SU-DHL-6 (cell line): Measurements from ENCODE around the gene DDAH2.
A peak's percentile ranks its signal among the peaks of the same experiment; 100 is the strongest.

Source experiments
- H2AFZ ChIP-seq: fragments of 200-600 bp; sonication (generic); 2 replicates; pipeline ENCODE4 v1.6.1; 2014; ENCODE audit warnings: low read depth, mild to moderate bottlenecking, moderate library complexity, mixed read lengths, antibody characterized with exemption, low read length; ENCODE audit not compliant: severe bottlenecking
- H3F3A ChIP-seq: fragments of 200-600 bp; shearing (Covaris generic); 2 replicates; pipeline ENCODE4 v1.6.0; 2016; ENCODE audit warnings: antibody characterized with exemption, mild to moderate bottlenecking; ENCODE audit not compliant: insufficient read depth
- H3K27ac ChIP-seq: fragments of 200-600 bp; sonication (generic); 2 replicates; pipeline ENCODE4 v1.5.1; 2016; ENCODE audit warnings: low read depth, mild to moderate bottlenecking, low read length, moderate library complexity, mixed read lengths
- H3K27me3 ChIP-seq: fragments of 200-600 bp; sonication (generic), shearing (Covaris generic); 2 replicates; pipeline ENCODE4 v1.6.0; 2014; ENCODE audit warnings: mild to moderate bottlenecking, low read length
- H3K36me3 ChIP-seq: fragments of 200-600 bp; sonication (generic); 2 replicates; pipeline ENCODE4 v1.6.1; 2014; ENCODE audit warnings: mild to moderate bottlenecking, low read length, mixed read lengths
- H3K4me2 ChIP-seq: fragments of 300-600, 200-600 bp; shearing (Covaris generic), sonication (generic); 2 replicates; pipeline ENCODE4 v1.6.0; 2014; ENCODE audit warnings: low read length, low read depth, mild to moderate bottlenecking; ENCODE audit not compliant: poor library complexity, severe bottlenecking
- H3K4me3 ChIP-seq: fragments of 200-600 bp; sonication (generic); 2 replicates; pipeline ENCODE4 v1.5.1; 2014; ENCODE audit warnings: antibody characterized with exemption, low read length, mild to moderate bottlenecking, mixed read lengths; ENCODE audit not compliant: insufficient read depth, poor library complexity, severe bottlenecking
- H3K79me2 ChIP-seq: fragments of 200-600 bp; sonication (generic); 2 replicates; pipeline ENCODE4 v1.6.1; 2014; ENCODE audit warnings: mild to moderate bottlenecking, low read length, moderate library complexity; ENCODE audit not compliant: insufficient read depth
- H3K9ac ChIP-seq: fragments of 200-600 bp; sonication (generic); 2 replicates; pipeline ENCODE4 v1.7.0; 2014; ENCODE audit warnings: mild to moderate bottlenecking, low read length
- H3K9me2 ChIP-seq: fragments of 200-600 bp; sonication (generic); replicated peaks from 2 replicates; pipeline ENCODE4 v1.6.1; 2014; ENCODE audit warnings: low read length; ENCODE audit not compliant: insufficient read depth
- H3K9me3 ChIP-seq: fragments of 200-600 bp; sonication (generic); 2 replicates; pipeline ENCODE4 v1.6.1; 2014; ENCODE audit warnings: low read length, mixed read lengths; ENCODE audit not compliant: insufficient read depth
- H4K20me1 ChIP-seq: fragments of 200-600 bp; sonication (generic); 2 replicates; pipeline ENCODE4 v1.6.1; 2014; ENCODE audit warnings: low read depth, mild to moderate bottlenecking, antibody characterized with exemption, low read length, moderate library complexity, mixed read lengths
- EZH2phosphoT487 ChIP-seq: fragments of 200-600 bp; sonication (generic), shearing (Covaris generic); conservative IDR thresholded peaks from 2 replicates; pipeline ENCODE4 v1.6.1; 2018; ENCODE audit warnings: mild to moderate bottlenecking, antibody characterized with exemption, low read length, moderate library complexity, mixed read lengths
- TF ChIP-seq, protein P1 (sequence below): fragments of 200-600 bp; sonication (generic); IDR thresholded peaks from one replicate; pipeline ENCODE4 v1.5.1; 2017; ENCODE audit warnings: antibody characterized with exemption, mild to moderate bottlenecking, low read length, moderate library complexity; ENCODE audit not compliant: insufficient read depth, poor library complexity, severe bottlenecking

Gene DDAH2

DNA sequence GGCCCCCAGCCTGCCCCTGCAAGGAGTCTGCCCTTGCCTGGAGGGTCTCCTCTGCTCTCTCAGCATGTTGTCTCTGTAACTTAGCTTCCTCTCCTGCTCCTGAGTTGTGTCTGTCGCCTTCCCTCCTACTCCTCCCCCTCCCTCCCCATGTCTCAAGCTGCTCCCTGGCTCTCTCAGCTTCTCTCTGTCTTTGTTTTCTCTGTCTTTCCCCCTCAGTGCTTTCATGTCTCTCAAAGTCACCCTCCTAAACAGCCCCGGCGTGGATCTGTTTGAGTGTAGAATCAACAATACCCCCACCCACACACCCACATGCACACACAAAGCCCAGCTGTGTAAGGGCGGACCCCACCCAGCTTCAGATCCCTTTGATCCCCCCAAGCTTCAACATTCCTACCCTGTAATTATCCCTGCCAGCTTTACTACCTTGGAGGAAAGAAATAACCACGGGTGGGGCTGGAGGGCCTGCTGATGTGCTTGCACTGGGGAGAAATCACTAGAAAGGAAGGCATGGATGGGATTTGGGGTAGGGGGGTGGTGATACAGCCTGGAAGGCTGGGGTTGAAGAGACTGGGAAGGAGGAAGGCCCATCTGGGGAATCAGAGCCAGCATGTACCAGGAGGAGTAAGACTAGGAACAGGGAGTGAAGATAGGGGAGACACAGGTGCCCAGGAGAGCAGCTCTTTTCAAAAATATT, 15.0 kb downstream of the DDAH2 start:
- no peaks in the 10 kb centered on the region for H3K9me3 ChIP-seq
- no peak overlapping the region for H3K27ac ChIP-seq
- TF ChIP-seq, protein P1, sequence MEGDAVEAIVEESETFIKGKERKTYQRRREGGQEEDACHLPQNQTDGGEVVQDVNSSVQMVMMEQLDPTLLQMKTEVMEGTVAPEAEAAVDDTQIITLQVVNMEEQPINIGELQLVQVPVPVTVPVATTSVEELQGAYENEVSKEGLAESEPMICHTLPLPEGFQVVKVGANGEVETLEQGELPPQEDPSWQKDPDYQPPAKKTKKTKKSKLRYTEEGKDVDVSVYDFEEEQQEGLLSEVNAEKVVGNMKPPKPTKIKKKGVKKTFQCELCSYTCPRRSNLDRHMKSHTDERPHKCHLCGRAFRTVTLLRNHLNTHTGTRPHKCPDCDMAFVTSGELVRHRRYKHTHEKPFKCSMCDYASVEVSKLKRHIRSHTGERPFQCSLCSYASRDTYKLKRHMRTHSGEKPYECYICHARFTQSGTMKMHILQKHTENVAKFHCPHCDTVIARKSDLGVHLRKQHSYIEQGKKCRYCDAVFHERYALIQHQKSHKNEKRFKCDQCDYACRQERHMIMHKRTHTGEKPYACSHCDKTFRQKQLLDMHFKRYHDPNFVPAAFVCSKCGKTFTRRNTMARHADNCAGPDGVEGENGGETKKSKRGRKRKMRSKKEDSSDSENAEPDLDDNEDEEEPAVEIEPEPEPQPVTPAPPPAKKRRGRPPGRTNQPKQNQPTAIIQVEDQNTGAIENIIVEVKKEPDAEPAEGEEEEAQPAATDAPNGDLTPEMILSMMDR, result no peak
- TF ChIP-seq EZH2phosphoT487, result no peak
- no peaks in the 10 kb centered on the region for H4K20me1 ChIP-seq
- H3K9ac ChIP-seq, result no peak overlapping the region
- no peaks in the 10 kb centered on the region for H3F3A ChIP-seq
- H3K36me3 ChIP-seq, result no peaks in the 10 kb centered on the region
- no peak overlapping the region for H3K4me2 ChIP-seq
- no peak overlapping the region for H3K4me3 ChIP-seq
- H2AFZ ChIP-seq, result no peak overlapping the region
- no peaks in the 10 kb centered on the region for H3K27me3 ChIP-seq
- no peaks in the 10 kb centered on the region for H3K9me2 ChIP-seq
- no peaks in the 10 kb centered on the region for H3K79me2 ChIP-seq

DNA sequence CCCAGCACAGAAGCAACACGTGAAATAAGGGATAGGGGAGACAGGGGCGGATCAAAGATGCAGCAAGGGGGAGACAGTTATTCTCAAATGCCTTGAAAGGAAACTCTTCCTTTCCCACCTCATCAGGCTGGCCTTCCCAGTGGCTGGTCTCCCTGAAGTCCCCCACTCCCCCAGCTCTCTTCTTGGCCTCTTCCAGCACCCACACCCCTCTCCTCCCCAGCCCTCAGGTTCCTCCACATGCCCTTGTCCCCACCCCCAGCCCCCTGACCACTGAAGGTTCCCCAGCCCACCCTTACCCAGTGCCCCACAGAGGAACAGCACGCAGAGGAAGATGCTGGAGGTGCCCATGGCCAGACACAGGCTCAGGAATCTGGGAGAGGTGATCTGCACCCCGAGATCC, 15.6 kb downstream of the DDAH2 start:
- no peak overlapping the region for H3K9ac ChIP-seq
- no peak overlapping the region for H3K27ac ChIP-seq
- no peaks in the 10 kb centered on the region for H3F3A ChIP-seq
- no peaks in the 10 kb centered on the region for H3K36me3 ChIP-seq
- no peaks in the 10 kb centered on the region for H3K27me3 ChIP-seq
- H3K9me3 ChIP-seq, result no peaks in the 10 kb centered on the region
- no peak for TF ChIP-seq EZH2phosphoT487
- TF ChIP-seq, protein P1, result no peak
- no peak overlapping the region for H3K4me2 ChIP-seq
- H4K20me1 ChIP-seq, result no peaks in the 10 kb centered on the region
- H3K9me2 ChIP-seq, result no peaks in the 10 kb centered on the region
- H2AFZ ChIP-seq, result no peak overlapping the region
- H3K79me2 ChIP-seq, result no peaks in the 10 kb centered on the region
- H3K4me3 ChIP-seq, result no peak overlapping the region

DNA sequence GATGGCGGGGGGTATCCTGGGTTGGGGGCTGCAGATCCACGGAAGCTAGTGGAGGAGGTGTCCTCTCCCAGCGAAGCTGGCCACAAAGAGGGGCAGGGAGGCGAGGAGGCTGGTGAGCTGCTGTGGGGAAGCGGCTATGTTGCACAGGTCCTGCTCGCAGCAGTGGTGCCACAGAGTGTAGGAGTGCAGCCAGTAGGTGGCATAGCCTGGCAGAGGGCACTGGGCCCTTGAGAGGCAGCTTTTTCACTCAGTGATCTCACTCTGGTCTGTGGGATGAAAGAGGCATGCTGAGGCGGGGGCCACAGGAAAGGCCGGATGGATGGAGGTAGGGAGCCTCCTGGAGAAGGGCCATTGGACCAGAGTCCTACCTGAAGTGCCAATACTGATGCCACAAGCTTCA, 16.8 kb downstream of the DDAH2 start:
- Histone ChIP-seq H3F3A (no peaks in the 10 kb centered on the region), H2AFZ (no peak overlapping the region), H3K36me3 (no peaks in the 10 kb centered on the region), H4K20me1 (no peaks in the 10 kb centered on the region), H3K27ac (no peak overlapping the region), H3K9me3 (no peaks in the 10 kb centered on the region), H3K9ac (no peak overlapping the region), H3K79me2 (no peaks in the 10 kb centered on the region), H3K4me2 (no peak overlapping the region), H3K27me3 (no peaks in the 10 kb centered on the region), H3K9me2 (no peaks in the 10 kb centered on the region), H3K4me3 (no peak overlapping the region)
- TF ChIP-seq, protein P1, result peak; percentile 53
- no peak for TF ChIP-seq EZH2phosphoT487
